IPS DF 19.7 (cell line): ENCODE measurements around the gene TLX3.

Source experiments
- DNase-seq: peaks from one replicate; pipeline ENCODE4 v3.0.0-alpha.2; 2013; ENCODE audit warnings: low read depth, low spot score

Gene TLX3

DNA sequence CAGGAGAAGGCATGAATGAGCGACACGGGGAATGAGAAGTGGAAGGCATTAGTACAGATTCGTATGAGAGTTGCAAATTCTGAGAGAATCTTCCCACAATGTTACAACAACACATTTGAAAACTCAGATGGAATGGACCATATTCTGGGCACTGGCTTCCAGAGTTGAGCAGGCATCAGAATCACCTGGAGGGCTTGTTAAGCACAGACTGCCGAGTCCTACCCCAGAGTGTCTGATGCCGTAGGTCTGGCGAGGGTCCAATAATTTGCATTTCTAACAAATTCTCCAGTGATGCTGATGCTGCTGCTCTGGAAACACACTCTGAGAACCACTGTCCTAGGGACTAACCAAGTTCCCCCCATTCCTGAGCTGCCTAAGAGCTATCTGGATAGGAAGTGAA lies 2.9 kb upstream of the TLX3 start:
- no peak for DNase-seq

DNA sequence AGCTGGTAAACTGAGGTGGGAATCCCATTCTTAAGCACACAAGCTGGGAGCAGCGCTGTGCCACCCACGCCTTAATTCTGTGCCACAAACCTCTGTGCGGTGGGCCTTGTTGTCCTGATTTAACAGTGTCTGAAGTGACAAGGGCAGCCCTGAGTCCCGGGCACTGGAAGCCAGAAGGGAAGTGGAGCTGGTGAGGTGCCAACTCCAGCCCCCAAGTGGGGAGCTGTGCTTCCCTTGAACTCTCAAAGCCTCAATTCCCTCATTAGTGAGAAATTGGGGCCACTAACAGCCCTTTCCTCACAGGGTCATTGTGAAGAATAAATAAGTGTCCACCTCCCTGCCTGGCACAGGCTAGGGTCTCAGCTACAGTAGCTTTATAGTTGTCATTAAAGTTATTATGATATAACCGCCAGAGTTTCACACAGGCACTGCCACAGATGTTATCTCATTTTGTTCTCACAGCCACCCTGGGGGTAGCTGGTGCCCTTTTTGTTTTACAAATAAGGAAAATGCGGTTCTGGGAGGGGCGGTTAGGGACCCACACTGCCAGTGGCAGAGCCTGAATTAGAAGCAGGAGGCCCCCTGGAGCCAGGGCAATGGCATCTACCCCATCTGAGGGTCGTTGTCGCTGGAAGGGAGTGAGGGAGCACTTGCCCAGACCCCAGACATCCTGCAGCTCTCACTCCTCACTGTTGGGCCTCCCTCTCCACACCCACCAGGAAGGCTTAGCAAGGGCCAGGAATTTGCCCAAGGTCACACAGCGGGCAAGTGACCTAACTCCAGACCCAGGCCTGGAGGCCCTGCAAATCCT lies 2.1 kb upstream of the TLX3 start:
- DNase-seq, result no peak

GRCh38 chr5:171307789-171308452 lies 1.1 kb upstream of the TLX3 start:
- no peak for DNase-seq

GRCh38 chr5:171309276-171310211 lies 496 bp downstream of the TLX3 start:
- no peak for DNase-seq

GRCh38 chr5:171310212-171310818 lies 1.3 kb downstream of the TLX3 start:
- DNase-seq, result no peak

- DNase-seq, result no peak
Observed at GRCh38 chr5:171310819-171311321, 1.8 kb downstream of the TLX3 start.

- DNase-seq, result no peak
Observed at GRCh38 chr5:171311322-171312077, 2.5 kb downstream of the TLX3 start.

DNA sequence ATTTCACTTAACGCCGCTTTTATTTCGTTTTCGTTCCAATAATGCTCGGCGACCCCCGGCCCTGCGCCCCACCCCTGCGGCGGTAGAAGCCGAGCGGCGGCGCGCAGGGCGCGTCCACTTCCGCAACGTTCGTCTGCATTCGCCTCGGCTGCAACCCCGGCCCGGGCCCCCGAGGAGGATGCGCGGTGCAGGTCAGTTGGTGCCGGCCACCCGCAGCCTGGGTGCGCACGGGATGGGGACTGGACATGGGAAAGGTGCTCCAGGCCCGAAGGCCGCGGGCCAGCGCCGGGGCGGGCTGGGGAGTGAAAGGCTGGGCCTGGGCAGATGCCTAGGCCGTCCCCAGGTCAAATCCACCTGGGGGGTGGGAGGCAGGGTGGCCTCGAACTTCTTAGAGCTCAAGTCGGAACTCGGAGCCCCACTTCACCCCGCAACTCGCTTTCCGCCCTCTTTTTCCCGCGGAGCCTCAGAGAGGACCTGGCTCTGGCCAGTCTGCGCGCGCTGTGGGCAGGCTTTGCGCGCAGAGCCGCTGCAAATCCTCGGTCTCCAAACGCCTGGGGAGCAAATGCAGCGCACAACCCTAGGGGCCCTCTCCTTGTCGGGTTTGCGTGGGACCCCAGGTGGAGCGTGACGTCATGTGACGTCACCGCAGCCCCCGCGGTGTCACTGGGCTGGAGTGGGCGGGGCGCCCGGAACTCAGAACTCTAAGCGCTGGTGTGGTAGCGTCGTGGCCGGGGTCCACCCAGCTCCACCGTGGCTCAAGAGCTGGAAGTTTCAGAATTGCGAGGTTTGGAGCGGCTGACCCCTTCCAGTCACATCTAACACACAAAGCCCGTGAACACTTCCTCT lies 3.3 kb downstream of the TLX3 start:
- no peak for DNase-seq

GRCh38 chr5:171313481-171314206 lies 4.6 kb downstream of the TLX3 start:
- DNase-seq, result no peak

DNA sequence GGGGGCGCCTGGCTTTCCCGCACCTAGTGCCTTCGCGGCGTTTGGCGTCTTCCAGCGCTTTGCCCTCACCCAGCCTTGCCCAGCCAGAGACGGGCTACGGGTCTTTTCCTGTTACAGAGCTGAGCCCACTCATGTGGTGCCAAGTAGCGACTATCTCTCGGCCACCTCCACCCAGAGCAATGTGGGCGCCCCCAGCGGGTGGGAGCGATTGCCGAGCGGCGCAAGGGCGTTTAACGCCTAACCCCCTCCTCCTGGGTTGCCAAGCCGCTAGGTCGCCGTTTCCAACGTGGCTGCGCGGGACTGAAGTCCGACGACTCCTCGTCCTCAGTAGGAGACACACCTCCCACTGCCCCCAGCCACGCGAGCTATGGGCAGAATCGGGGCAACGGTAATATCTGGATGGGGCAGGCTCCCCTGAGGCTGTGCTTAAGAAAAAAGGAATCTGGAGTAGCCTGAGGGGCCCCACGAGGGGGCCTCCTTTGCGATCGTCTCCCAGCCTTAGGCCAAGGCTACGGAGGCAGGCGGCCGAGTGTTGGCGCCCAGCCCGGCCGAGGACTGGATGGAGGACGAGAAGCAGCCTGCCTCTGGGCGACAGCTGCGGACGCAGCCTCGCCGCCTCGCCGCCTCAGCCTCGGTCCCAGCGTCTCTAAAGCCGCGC lies 5.8 kb downstream of the TLX3 start:
- DNase-seq, result no peak

DNA sequence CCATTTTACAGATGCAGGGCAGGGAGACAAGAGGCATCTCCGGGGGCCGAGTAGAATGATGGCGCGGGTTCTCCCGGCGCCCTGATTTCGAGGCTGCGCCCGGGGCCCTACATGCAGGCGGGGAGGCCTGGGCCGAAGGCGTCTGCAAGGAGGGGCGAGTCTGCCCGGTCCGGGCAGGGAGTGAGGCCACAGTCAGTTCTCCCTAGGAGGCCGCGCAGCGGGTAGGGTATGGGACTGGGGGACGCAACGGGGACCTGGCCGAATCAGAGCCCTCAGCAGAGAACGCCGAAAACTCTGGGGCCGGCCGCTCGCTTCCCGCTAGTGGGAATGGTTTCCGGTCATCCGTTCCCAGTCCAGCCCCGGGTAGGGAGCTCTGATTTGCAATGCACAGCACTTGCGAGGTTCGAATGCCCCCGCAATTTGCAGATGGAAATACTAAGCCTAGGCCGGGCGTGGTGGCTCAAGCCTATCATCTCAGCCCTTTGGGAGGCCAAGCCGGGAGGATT lies 6.4 kb downstream of the TLX3 start:
- DNase-seq, result no peak

DNA sequence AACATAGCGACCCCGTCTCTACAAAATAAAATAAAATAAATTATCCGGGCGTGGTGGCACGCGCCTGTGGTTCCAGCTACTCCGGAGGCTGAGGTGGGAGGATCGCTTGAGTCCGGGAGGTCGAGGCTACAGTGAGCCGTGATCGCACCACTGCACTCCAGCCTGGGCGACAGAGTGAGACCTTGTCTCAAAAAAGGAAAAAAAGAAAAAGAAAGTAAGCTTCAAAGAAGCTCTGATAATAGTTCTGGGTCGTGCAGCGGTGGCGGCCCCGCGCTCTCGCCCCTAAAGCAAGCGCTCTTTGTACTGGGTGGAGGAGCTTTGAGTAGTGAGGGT lies 6.8 kb downstream of the TLX3 start:
- DNase-seq, result no peak

- no peak for DNase-seq
Observed at GRCh38 chr5:171316258-171317121, 7.4 kb downstream of the TLX3 start.

DNA sequence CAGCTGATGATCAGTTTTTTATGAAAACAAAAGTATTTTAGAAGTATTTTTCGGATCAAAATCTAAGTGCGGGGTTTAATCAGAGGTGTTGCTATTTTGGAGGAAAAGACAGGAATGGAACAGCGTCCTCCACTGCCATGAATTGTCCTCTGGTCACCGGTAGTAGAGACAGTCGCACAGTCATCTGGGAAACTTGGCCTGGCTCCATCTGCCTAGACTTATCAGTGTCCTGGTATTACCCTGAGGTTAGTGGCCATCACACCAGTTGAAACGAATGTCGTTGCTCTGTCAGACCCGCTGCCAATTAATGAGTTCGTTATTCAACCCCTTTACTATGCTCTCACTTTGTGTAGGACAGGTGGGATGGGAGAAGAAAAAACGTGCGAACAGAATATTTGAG lies 8.2 kb downstream of the TLX3 start:
- DNase-seq, result no peak

- DNase-seq, result no peak
Observed at GRCh38 chr5:171318026-171318425, 9.0 kb downstream of the TLX3 start.

GRCh38 chr5:171321447-171321846 lies 12.4 kb downstream of the TLX3 start:
- DNase-seq, result no peak

DNA sequence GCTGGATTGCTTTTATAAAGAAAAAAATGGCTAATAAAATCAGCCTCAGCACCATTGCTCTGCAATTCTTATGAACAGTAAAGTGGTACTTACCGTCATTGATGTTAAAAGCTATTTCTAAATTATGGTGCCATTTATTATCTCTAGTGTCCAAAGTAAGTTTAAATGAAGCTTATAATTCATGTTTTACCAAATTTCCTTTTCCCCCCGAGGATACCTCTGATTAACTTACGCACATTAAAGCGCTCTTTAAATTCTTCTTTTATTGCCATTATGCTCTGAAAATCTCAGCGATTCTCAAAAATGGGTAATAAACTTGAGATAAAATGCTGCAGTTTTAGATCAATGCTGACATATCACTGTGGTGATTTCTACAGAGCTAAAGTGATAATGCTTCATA lies 13.5 kb downstream of the TLX3 start:
- no peak for DNase-seq

DNA sequence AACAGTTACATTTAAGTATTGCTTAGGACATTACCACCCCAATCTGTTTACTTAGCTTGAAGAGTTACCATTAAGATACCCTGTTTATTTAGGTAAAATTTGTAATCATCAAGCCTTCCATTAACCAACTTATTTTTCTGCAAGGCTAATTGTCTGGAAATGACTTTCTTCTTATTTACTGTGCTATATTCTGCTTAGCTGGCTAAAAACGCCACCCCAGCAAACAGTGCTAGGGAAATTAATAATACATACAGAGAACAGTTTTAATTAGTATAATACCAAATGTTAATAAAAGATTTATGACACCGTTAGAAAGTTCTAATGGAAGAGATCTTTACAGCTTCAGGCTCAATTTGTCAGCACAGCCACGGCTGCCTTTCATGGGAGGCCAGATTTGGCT lies 14.0 kb downstream of the TLX3 start:
- no peak for DNase-seq
